ENCODE data around the gene JMJD1C.

DNA sequence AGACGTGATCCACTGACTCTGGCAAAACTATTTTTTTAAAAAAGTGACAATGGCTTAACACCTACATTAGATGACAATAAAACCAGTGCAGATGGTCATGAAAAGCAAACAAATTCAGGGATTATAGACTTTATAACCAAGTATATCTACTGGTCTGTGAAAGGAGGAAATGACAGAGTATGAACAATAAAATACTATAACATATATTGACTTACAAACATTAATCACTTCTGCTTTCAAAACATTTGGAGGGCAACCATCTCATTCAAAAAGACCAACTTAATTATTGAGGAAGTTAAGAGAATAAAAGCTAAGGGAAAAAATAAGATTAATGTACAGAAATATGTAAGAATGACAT is 34.8 kb downstream of the JMJD1C start:
- TF ChIP-seq, protein P1, sequence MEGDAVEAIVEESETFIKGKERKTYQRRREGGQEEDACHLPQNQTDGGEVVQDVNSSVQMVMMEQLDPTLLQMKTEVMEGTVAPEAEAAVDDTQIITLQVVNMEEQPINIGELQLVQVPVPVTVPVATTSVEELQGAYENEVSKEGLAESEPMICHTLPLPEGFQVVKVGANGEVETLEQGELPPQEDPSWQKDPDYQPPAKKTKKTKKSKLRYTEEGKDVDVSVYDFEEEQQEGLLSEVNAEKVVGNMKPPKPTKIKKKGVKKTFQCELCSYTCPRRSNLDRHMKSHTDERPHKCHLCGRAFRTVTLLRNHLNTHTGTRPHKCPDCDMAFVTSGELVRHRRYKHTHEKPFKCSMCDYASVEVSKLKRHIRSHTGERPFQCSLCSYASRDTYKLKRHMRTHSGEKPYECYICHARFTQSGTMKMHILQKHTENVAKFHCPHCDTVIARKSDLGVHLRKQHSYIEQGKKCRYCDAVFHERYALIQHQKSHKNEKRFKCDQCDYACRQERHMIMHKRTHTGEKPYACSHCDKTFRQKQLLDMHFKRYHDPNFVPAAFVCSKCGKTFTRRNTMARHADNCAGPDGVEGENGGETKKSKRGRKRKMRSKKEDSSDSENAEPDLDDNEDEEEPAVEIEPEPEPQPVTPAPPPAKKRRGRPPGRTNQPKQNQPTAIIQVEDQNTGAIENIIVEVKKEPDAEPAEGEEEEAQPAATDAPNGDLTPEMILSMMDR (IDR thresholded peaks at IDR 0.05) = no peak
- no peak for TF ChIP-seq POLR2A (IDR thresholded peaks at IDR 0.05)
